IPS-18a (cell line): Measurements from ENCODE around the gene CKB.

Source experiments
- H3K27ac ChIP-seq: one replicate; pipeline ENCODE4 v1.5.1; 2013; ENCODE audit warnings: low read length
- H3K27me3 ChIP-seq: one replicate; pipeline ENCODE4 v1.6.1; 2013; ENCODE audit warnings: mild to moderate bottlenecking, low read length; ENCODE audit not compliant: control insufficient read depth, insufficient read depth
- H3K36me3 ChIP-seq: one replicate; pipeline ENCODE4 v1.6.1; 2013; ENCODE audit warnings: low read depth, low read length; ENCODE audit not compliant: control insufficient read depth
- H3K4me1 ChIP-seq: one replicate; pipeline ENCODE4 v1.6.1; 2013; ENCODE audit warnings: low read depth, low read length; ENCODE audit not compliant: control insufficient read depth
- H3K4me3 ChIP-seq: one replicate; pipeline ENCODE4 v1.5.1; 2013; ENCODE audit warnings: low read length
- H3K9ac ChIP-seq: one replicate; pipeline ENCODE4 v1.6.1; 2013; ENCODE audit warnings: mild to moderate bottlenecking, low read length, moderate library complexity
- H3K9me3 ChIP-seq: one replicate; pipeline ENCODE4 v1.6.1; 2013; ENCODE audit warnings: low read depth, low read length; ENCODE audit not compliant: control insufficient read depth

Gene CKB

DNA sequence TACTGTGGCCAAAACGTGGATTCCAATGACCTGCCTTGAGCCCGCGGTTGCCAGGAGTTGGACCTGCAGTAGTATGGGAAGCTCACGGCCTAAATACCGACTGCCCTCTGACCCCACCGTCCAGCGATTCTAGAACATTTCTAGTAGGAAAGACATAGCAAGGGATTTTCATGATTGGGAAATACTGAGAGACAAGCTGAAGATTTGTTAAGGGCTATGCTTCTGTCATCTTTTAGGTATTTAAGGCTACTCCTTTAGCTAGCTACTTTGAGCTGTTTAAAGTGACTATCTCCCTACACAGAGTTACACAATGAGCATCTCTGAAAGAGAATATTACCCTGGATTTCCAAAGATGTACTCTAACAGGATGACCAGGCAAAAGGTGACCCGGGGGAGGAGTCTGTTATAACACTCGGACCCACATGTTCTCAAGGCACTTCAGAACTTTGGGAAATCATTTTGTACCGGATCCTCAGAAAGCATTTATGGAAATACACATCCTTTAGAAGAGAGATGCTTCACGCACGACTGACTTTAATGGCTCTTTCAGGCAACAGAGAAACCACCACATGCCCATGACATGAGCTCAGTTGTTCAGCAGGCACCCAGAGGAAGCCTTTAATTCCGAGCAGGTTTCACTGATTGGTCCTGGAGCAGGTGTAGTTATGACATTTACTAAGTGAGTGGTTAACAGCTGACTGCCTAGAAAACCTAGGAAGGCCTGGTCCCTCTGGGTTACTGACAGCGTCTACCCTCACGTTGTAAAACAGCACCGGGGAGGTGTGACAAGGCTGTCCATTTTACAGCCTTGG, 35.6 kb upstream of the CKB start:
- Histone ChIP-seq H3K9ac (no peak overlapping the region), H3K4me3 (no peak overlapping the region), H3K4me1 (peaks cover 6% of the 10 kb centered on the region), H3K27me3 (no peaks in the 10 kb centered on the region), H3K27ac (no peak overlapping the region), H3K36me3 (peaks cover 26% of the 10 kb centered on the region), H3K9me3 (no peaks in the 10 kb centered on the region)

DNA sequence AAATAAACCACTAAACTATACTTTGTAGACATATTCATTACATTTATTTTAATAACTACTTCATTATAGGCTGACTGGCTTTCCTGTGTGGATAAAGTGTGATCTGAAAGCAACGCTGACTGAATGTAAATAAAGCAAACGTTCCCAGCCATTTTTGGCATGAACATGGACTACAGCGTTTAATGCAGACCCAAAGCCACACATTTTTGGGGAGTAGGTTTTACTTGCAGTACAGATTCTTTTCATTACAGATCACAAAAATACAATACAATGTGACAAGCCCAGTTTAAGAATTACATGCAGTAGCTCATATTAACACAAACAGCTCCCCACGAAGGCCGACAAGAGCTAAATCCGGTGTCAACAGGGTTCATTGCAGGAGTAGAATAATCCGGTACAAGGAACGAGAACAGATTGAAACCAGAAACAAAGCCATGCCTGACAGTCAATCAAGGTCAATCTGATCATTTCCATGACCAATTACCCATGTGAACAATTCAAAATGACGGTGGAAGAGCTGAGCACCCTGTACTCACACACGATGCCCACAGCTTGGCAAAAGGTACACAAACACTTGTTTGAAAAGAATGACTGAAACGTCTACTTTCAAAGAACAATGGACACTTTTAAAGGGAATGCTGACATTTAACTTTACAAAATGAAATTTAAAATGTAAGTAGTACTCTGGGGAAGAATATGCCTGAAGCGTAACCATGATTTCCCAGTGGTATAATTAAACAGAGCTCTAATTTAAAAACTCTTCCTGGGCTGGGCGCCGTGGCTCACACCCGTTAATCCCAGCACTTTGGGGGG, 34.5 kb upstream of the CKB start:
- Histone ChIP-seq H3K27ac (no peak overlapping the region), H3K4me1 (peaks cover 6% of the 10 kb centered on the region), H3K27me3 (no peaks in the 10 kb centered on the region), H3K36me3 (peaks cover 26% of the 10 kb centered on the region), H3K4me3 (no peak overlapping the region), H3K9ac (no peak overlapping the region), H3K9me3 (no peaks in the 10 kb centered on the region)

DNA sequence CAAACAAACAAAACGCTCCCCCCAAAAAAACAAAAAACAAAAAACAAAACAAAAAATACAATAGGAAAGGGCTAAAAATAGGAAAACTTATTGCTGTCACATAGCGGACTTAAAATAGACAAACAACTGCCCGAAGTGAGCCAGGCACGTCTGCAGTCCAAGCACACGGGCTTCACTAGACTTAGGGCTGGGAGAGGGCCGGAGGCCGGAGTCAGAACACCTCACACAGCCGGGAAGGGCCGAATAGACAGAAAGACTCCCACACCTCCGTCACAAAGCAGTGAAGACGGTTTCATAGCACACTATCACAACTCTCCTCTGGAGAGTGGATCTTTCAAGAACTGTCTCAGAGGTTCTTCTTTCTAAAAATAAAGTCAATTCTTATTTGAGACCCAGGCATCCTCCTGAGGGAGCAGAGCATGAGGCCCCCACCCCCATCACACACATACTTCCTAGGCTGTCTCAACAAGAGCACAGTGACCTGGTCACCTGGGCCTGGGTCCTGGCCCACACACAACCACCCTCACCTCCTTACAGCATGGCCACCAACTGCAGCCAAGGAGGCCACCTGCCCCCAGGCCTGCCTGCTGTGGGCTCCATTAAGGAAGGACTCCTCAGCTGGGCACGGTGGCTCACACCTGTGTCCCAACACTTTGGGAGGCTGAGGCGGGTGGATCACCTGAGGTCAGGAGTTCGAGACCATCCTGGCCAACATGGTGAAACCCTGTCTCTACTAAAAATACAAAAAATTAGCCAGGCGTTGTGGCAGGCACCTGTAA, 33.1 kb upstream of the CKB start:
- no peaks in the 10 kb centered on the region for H3K27me3 ChIP-seq
- H3K4me1 ChIP-seq = no peaks in the 10 kb centered on the region
- H3K36me3 ChIP-seq = peaks cover 26% of the 10 kb centered on the region
- no peak overlapping the region for H3K9ac ChIP-seq
- H3K27ac ChIP-seq = no peak overlapping the region
- H3K4me3 ChIP-seq = no peak overlapping the region
- H3K9me3 ChIP-seq = no peaks in the 10 kb centered on the region

- Histone ChIP-seq H3K27me3 (no peaks in the 10 kb centered on the region), H3K4me1 (no peaks in the 10 kb centered on the region), H3K4me3 (no peak overlapping the region), H3K27ac (no peak overlapping the region), H3K9me3 (no peaks in the 10 kb centered on the region), H3K9ac (no peak overlapping the region), H3K36me3 (no peaks in the 10 kb centered on the region)
Observed at GRCh38 chr14:103552846-103553210, 30.2 kb upstream of the CKB start.

DNA sequence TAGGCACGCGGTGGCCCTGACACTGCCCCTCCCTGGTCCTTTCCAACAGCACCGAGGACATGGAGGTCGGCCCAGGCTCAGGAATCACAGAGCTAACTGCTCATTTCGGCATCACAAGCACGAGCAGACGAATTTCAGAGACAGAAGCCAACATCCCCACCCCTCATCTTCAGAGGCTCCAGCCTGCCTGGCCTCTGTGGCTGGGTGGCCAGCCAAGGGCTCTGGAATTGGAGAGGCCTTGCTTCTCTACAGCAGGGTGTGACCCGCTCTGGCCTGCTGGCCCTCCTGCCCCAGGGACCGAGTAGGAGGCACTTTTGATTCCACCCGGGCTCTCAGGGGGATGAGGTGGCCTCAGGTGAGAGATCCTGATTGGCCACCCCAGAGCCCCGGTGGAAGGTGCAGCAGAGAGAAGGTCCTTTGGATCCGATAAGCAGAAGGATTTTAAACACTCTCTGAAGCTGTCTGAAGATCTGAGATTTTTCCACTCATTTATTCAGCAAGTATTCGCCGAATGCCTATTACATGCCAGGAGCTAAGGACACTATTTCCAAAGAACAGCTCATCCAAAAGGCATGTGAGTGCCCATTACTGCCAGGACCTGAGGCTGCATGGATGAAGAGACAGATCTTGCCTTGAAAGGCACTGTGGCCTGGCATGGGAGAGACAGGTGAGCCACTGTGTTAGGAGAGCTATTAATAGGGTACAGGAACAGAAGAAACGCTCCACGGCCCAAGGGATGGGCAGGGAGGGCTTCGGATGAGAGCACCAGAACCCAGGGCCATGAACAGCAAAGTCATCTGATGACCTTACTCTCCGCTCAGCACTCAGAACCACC, 29.6 kb upstream of the CKB start:
- Histone ChIP-seq H3K4me3 (no peak overlapping the region), H3K36me3 (no peaks in the 10 kb centered on the region), H3K9ac (no peak overlapping the region), H3K27me3 (no peaks in the 10 kb centered on the region), H3K4me1 (no peaks in the 10 kb centered on the region), H3K27ac (no peak overlapping the region), H3K9me3 (no peaks in the 10 kb centered on the region)

GRCh38 chr14:103551338-103551762, 28.7 kb upstream of the CKB start:
- Histone ChIP-seq H3K4me1 (no peaks in the 10 kb centered on the region), H3K4me3 (no peak overlapping the region), H3K36me3 (no peaks in the 10 kb centered on the region), H3K27ac (no peak overlapping the region), H3K27me3 (no peaks in the 10 kb centered on the region), H3K9ac (no peak overlapping the region), H3K9me3 (no peaks in the 10 kb centered on the region)

DNA sequence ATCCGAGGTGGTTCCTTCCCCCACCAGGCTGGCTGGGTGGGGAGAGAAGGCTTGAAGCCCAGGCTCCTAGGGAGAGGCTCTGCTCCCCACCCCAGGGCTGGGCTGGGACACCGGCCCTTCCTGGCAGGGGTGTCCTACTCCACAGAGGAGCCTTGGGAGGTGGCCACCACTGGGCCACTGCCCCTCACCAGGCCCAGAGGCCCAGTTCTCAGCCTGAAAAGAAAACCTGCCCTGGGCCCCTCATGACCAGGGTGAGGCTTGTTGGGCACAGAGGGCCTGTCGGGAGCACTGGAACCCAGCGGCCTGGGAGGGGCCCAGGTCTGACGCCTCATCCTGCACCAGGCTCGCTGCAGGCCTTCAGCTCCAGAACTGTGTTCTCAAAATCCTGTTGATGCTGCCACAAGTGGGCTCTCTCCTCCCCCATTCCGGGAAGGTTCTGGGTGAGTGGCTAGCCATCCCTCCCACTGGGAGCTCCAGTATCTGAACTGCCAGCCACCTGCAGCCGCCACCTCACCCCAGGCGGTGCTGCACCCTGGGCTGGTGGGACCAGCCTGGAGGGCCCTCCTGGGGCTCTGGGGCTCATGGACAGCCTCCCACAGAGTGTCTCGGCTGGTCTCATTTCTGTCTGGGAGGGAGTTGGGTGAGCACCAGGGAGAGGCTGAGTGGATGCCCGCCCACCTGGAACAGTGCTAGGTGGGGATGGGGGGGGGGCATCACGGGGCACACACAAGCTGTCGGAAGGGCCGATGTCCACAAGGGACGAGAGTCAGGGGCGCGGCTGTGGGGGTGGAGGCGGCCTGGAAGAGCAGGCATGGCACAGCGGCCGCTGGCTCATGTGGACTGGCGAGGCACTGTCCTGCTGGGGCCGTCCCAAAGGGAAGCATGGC, 28.1 kb upstream of the CKB start:
- Histone ChIP-seq H3K36me3 (no peaks in the 10 kb centered on the region), H3K9ac (no peak overlapping the region), H3K4me1 (no peaks in the 10 kb centered on the region), H3K27me3 (no peaks in the 10 kb centered on the region), H3K27ac (no peak overlapping the region), H3K9me3 (no peaks in the 10 kb centered on the region), H3K4me3 (no peak overlapping the region)

- no peaks in the 10 kb centered on the region for H3K27me3 ChIP-seq
- no peak overlapping the region for H3K27ac ChIP-seq
- H3K9me3 ChIP-seq = no peaks in the 10 kb centered on the region
- H3K9ac ChIP-seq = no peak overlapping the region
- H3K4me1 ChIP-seq = no peaks in the 10 kb centered on the region
- no peak overlapping the region for H3K4me3 ChIP-seq
- no peaks in the 10 kb centered on the region for H3K36me3 ChIP-seq
Observed at GRCh38 chr14:103549361-103550311, 27.0 kb upstream of the CKB start.

- no peak overlapping the region for H3K9ac ChIP-seq
- no peaks in the 10 kb centered on the region for H3K36me3 ChIP-seq
- H3K4me1 ChIP-seq = peaks cover 2% of the 10 kb centered on the region
- no peaks in the 10 kb centered on the region for H3K9me3 ChIP-seq
- H3K4me3 ChIP-seq = no peak overlapping the region
- no peak overlapping the region for H3K27ac ChIP-seq
- no peaks in the 10 kb centered on the region for H3K27me3 ChIP-seq
Observed at GRCh38 chr14:103548463-103549351, 26.1 kb upstream of the CKB start.
